Activated CD4-positive, CD25-positive, alpha-beta regulatory T cell treated with anti-CD3 and anti-CD28 coated beads, Interleukin-2, amount 50 U/mL, for 72 hours (primary cell): Measurements from ENCODE around the gene PRKCD.

ENCODE experiments used
- DNase-seq: peaks from one replicate; pipeline ENCODE4 v3.0.0; 2021

The PRKCD gene

GRCh38 chr3:53236112-53236841, 75.3 kb downstream of the PRKCD start:
- DNase-seq: no peak

- no peak for DNase-seq
Observed at GRCh38 chr3:53238051-53238850, 77.2 kb downstream of the PRKCD start.

- DNase-seq: no peak
Observed at GRCh38 chr3:53238886-53239285, 77.9 kb downstream of the PRKCD start.

GRCh38 chr3:53239800-53240199, 78.8 kb downstream of the PRKCD start:
- DNase-seq: no peak

- no peak for DNase-seq
Observed at GRCh38 chr3:53240989-53241972, 80.3 kb downstream of the PRKCD start.

- DNase-seq: no peak
Observed at GRCh38 chr3:53242155-53242554, 81.1 kb downstream of the PRKCD start.
